LNCAP (cell line): ENCODE measurements around the gene MYH11.

Source experiments
- CTCF ChIP-seq: fragments of 450-650 bp; IDR thresholded peaks from 2 replicates; pipeline ENCODE4 v1.5.1; 2017; ENCODE audit warnings: mild to moderate bottlenecking

Gene MYH11

GRCh38 chr16:15810949-15811348 lies 45.9 kb downstream of the MYH11 start:
- no peak for TF ChIP-seq CTCF

- no peak for TF ChIP-seq CTCF
Measured at GRCh38 chr16:15810411-15810810, 46.4 kb downstream of the MYH11 start.

- TF ChIP-seq CTCF: no peak
Measured at GRCh38 chr16:15808071-15808470, 48.8 kb downstream of the MYH11 start.

GRCh38 chr16:15807603-15808009 lies 49.2 kb downstream of the MYH11 start:
- TF ChIP-seq CTCF: no peak

GRCh38 chr16:15803618-15804017 lies 53.2 kb downstream of the MYH11 start:
- no peak for TF ChIP-seq CTCF

- no peak for TF ChIP-seq CTCF
Measured at GRCh38 chr16:15799851-15800495, 56.9 kb downstream of the MYH11 start.

- no peak for TF ChIP-seq CTCF
Measured at GRCh38 chr16:15798671-15799070, 58.2 kb downstream of the MYH11 start.

GRCh38 chr16:15796885-15797284 lies 59.9 kb downstream of the MYH11 start:
- TF ChIP-seq CTCF: no peak
